Measurements from ENCODE around the gene TM4SF20.

TM4SF20 gene

DNA sequence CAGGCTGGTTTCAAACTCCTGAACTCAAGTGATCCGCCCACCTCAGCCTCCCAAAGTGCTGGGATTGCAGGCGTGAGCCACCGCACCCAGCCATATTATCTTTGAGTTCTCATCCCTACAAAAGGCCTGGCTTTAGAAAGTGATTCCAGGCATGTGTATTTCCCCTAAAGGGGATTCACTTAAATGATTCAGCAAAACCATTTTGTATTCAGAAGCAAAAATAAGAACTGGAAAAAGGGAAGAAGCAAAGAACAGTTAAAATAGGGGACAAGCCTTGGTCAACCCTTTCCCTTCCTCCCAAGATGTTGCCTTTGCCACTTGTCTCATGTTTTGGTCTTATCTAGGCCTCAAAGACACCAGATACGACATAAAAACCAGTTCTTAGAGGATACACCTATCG is 10.5 kb downstream of the TM4SF20 start:
- no peaks in the 10 kb centered on the region for H4K20me1 ChIP-seq (ENCODE audit: insufficient read depth, low read length, poor library complexity, severe bottlenecking)
- no peaks in the 10 kb centered on the region for H3K9me3 ChIP-seq (ENCODE audit: insufficient read depth, low read depth, low read length)
- H3K27me3 ChIP-seq (ENCODE audit: insufficient read depth, low read length, poor library complexity, severe bottlenecking), result no peaks in the 10 kb centered on the region
- no peak overlapping the region for H2AFZ ChIP-seq (ENCODE audit: low read length)
- TF ChIP-seq, protein P1, sequence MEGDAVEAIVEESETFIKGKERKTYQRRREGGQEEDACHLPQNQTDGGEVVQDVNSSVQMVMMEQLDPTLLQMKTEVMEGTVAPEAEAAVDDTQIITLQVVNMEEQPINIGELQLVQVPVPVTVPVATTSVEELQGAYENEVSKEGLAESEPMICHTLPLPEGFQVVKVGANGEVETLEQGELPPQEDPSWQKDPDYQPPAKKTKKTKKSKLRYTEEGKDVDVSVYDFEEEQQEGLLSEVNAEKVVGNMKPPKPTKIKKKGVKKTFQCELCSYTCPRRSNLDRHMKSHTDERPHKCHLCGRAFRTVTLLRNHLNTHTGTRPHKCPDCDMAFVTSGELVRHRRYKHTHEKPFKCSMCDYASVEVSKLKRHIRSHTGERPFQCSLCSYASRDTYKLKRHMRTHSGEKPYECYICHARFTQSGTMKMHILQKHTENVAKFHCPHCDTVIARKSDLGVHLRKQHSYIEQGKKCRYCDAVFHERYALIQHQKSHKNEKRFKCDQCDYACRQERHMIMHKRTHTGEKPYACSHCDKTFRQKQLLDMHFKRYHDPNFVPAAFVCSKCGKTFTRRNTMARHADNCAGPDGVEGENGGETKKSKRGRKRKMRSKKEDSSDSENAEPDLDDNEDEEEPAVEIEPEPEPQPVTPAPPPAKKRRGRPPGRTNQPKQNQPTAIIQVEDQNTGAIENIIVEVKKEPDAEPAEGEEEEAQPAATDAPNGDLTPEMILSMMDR (conservative IDR thresholded peaks at IDR 0.05; ENCODE audit: low read length), result no peak
- no peak for TF ChIP-seq EZH2phosphoT487 (IDR thresholded peaks at IDR 0.05; ENCODE audit: borderline replicate concordance)
- H3K4me2 ChIP-seq (ENCODE audit: low read depth, low read length, poor library complexity, severe bottlenecking), result no peak overlapping the region
- H3F3A ChIP-seq (ENCODE audit: low read depth), result no peaks in the 10 kb centered on the region
- H3K4me1 ChIP-seq (ENCODE audit: insufficient read depth, low read length, poor library complexity, severe bottlenecking), result peaks cover 6% of the 10 kb centered on the region
- H3K9me2 ChIP-seq (replicated peaks; ENCODE audit: low read depth, low read length), result no peaks in the 10 kb centered on the region
- H3K4me3 ChIP-seq (ENCODE audit: low read length, poor library complexity, severe bottlenecking), result no peak overlapping the region
- no peak overlapping the region for H3K9ac ChIP-seq (ENCODE audit: low read depth, low read length, poor library complexity, severe bottlenecking)
- H3K36me3 ChIP-seq (ENCODE audit: insufficient read depth, low read length), result no peaks in the 10 kb centered on the region
- no peaks in the 10 kb centered on the region for H3K79me2 ChIP-seq (ENCODE audit: insufficient read depth, low read length)

DNA sequence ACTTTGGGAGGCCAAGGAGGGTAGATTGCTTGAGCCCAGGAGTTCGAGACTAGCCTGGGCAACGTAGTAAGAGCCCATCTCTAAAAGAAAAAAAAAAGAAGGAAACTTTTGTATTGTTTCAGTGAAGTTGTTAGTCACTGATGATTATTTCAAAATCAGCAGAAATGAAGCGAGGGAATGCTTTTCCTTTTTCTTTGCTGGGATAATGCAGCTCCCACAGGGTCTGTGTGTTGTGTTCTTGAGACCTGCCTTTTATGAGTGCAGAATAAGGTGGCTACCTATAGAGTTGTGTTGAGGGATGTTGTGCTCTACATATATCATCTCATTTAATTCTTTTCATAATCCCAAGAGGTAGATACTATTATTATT is 11.7 kb downstream of the TM4SF20 start:
- Histone ChIP-seq H3K4me1 (ENCODE audit: insufficient read depth, low read length, poor library complexity, severe bottlenecking) (no peaks in the 10 kb centered on the region), H3K27me3 (ENCODE audit: insufficient read depth, low read length, poor library complexity, severe bottlenecking) (no peaks in the 10 kb centered on the region), H3K4me2 (ENCODE audit: low read depth, low read length, poor library complexity, severe bottlenecking) (no peak overlapping the region), H4K20me1 (ENCODE audit: insufficient read depth, low read length, poor library complexity, severe bottlenecking) (no peaks in the 10 kb centered on the region), H3K9ac (ENCODE audit: low read depth, low read length, poor library complexity, severe bottlenecking) (no peak overlapping the region), H3K4me3 (ENCODE audit: low read length, poor library complexity, severe bottlenecking) (no peak overlapping the region), H3K79me2 (ENCODE audit: insufficient read depth, low read length) (no peaks in the 10 kb centered on the region), H3F3A (ENCODE audit: low read depth) (no peaks in the 10 kb centered on the region), H3K9me2 (replicated peaks; ENCODE audit: low read depth, low read length) (no peaks in the 10 kb centered on the region), H3K36me3 (ENCODE audit: insufficient read depth, low read length) (no peaks in the 10 kb centered on the region), H3K9me3 (ENCODE audit: insufficient read depth, low read depth, low read length) (no peaks in the 10 kb centered on the region), H2AFZ (ENCODE audit: low read length) (no peak overlapping the region)
- TF ChIP-seq, protein P1 (conservative IDR thresholded peaks at IDR 0.05; ENCODE audit: low read length), result no peak
- no peak for TF ChIP-seq EZH2phosphoT487 (IDR thresholded peaks at IDR 0.05; ENCODE audit: borderline replicate concordance)

DNA sequence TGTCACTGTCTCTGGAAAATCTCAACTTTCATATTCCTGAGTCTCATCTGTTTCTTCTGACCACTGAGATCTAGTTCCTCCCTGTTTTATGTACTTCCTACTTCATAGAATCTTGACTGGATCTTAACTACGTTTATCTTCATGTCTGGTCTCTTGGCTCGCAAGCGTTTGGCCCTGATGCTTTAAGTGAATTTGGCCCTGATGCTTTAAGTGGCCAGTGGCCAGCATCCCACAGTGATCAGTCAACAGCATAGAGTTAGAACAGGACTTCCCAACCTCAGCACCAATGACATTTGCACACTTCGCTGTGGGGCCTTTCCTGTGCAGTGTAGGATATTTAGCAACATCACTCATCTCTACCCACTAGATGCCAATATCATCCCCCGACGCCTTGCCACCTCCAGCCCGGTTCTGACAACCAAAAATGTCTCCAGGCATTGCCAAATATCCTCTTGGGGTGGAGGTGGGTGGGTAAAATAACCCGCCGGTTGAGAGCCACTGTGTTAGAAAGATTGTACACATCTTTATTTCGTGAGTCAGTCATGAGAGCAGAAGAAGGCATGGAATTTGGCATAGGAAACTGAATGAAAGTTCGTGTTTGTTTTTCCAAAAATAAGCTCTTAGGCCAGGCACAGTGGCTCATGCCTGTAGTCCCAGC is 12.2 kb downstream of the TM4SF20 start:
- H3K9me3 ChIP-seq (ENCODE audit: insufficient read depth, low read depth, low read length), result no peaks in the 10 kb centered on the region
- no peaks in the 10 kb centered on the region for H3F3A ChIP-seq (ENCODE audit: low read depth)
- H3K27me3 ChIP-seq (ENCODE audit: insufficient read depth, low read length, poor library complexity, severe bottlenecking), result no peaks in the 10 kb centered on the region
- H3K36me3 ChIP-seq (ENCODE audit: insufficient read depth, low read length), result no peaks in the 10 kb centered on the region
- no peak overlapping the region for H3K9ac ChIP-seq (ENCODE audit: low read depth, low read length, poor library complexity, severe bottlenecking)
- H4K20me1 ChIP-seq (ENCODE audit: insufficient read depth, low read length, poor library complexity, severe bottlenecking), result no peaks in the 10 kb centered on the region
- no peak overlapping the region for H3K4me2 ChIP-seq (ENCODE audit: low read depth, low read length, poor library complexity, severe bottlenecking)
- no peaks in the 10 kb centered on the region for H3K9me2 ChIP-seq (replicated peaks; ENCODE audit: low read depth, low read length)
- no peak overlapping the region for H2AFZ ChIP-seq (ENCODE audit: low read length)
- H3K4me3 ChIP-seq (ENCODE audit: low read length, poor library complexity, severe bottlenecking), result no peak overlapping the region
- H3K79me2 ChIP-seq (ENCODE audit: insufficient read depth, low read length), result no peaks in the 10 kb centered on the region
- H3K4me1 ChIP-seq (ENCODE audit: insufficient read depth, low read length, poor library complexity, severe bottlenecking), result no peaks in the 10 kb centered on the region
- TF ChIP-seq, protein P1 (conservative IDR thresholded peaks at IDR 0.05; ENCODE audit: low read length), result no peak
- TF ChIP-seq EZH2phosphoT487 (IDR thresholded peaks at IDR 0.05; ENCODE audit: borderline replicate concordance), result no peak

Measured in Loucy (cell line).